Right ventricle myocardium inferior (tissue), 1 donor: ENCODE results near the gene CYB5RL. TPM values are rescaled to one million over a fixed set of nuclear protein-coding genes. Genes with fewer than 3 reads are reported as not detected.
"Not testable (repeated sequence)": the region's sequence is repeated elsewhere in the genome, so short reads cannot be mapped to it uniquely, and the experiment has no call there.

Source experiments
- ATAC-seq: fragments of 200-7000 bp; cut with Tn5 transposase; one replicate; pipeline ENCODE4 v1.9.1; 2020; ENCODE audit warnings: mild to moderate bottlenecking, moderate library complexity
- DNase-seq: peaks from one replicate; pipeline ENCODE4 v3.0.0; 2021; ENCODE audit errors: missing footprints
- intact Hi-C: fragments of 100-400 bp; cut with DNase I; formaldehyde crosslinking; loops from one replicate; pipeline ENCODE4 v1.11.0; 2022
- total RNA-seq: library from RNA; stranded (reverse); fragmentation: NEBNext Ultra II Directional; extraction: Animal tissue kit (Norgen Biotek cat#: 25700); gene quantifications from one replicate; pipeline ENCODE4 v1.2.1, GENCODE V29; 2021
- donor health status: DM: no; HTN: yes; CAD: no; lungs with severe emphysema.

Gene CYB5RL
- total RNA-seq, 1 donor from 2014 or later = 3.9 TPM

DNA sequence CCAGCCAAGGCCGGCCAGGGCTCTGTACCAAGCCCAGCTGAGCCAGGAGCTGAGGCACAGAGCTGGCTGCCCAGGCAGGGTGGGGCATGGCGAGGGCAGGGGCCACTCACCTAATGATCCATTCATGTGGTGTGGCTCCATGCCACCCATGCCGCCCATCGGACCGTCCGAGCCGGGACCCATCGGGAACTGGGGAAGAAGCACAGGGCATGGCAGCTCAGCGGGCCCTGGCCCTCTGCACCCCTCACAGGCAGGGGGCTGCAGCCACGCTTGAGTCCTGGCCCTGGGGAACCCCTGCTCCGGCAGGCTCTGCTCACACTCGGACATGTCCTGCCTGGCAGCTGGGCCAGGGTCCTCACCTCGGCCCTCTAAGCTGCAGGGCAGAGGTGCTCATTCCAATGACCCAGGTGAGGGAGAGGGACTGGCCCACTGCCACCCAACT, 28.8 kb upstream of the CYB5RL start:
- ATAC-seq = peak; percentile 4
- intact Hi-C loops = no loop called here

DNA sequence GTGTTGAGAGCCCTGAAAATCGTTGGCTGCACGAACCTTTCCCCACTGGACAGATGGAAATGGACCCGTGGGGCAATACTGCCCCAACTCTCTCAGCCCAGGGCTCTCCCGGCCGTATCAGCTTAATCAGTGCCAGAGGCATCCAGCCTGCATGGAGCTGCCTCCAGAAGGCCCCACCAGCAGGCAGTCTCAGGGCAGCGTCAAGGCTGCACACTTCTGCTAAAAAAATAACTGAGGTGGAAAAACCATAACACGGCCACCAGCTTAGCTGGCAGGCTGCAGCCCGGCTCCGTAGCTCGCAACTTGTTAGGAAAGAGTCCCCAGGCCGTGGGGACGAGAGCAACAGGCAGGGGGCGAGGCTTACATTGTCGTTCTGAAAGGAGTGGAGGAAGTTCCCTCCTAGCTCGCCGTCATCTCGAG, 28.1 kb upstream of the CYB5RL start:
- ATAC-seq = no peak
- intact Hi-C loops = no loop called here

More for the DNA sequence above, 28.8 kb upstream of the CYB5RL start:
- no peak for DNase-seq

DNA sequence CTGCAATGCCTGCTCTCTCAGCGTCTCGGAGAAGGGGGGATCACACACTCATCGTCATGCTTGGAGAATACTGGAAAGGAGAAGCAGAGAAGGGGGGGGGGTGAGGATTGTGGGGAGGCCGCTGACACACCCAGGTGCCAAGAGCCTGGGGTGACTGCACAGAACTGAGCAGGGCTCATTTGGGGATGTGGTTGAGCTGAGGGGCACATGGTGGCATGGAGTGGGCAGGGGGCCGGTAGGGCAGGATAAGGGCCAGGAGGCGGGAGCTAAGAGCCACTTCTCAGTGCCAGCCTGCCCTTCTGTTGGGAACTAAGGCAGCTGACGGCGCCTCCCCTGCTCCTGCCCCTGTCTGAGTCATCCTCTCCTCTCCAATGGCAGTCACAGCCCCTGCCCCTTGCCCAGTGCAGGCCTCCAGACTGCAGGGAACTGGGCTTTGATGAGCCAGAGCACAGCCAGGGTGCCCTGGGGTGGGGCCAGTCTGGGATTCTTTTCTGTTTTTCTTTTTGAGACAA, 27.3 kb upstream of the CYB5RL start:
- intact Hi-C loops = no loop called here
- no peak for ATAC-seq
- DNase-seq = peak; percentile 51

More for the DNA sequence above, 28.1 kb upstream of the CYB5RL start:
- DNase-seq = peak; percentile 50

DNA sequence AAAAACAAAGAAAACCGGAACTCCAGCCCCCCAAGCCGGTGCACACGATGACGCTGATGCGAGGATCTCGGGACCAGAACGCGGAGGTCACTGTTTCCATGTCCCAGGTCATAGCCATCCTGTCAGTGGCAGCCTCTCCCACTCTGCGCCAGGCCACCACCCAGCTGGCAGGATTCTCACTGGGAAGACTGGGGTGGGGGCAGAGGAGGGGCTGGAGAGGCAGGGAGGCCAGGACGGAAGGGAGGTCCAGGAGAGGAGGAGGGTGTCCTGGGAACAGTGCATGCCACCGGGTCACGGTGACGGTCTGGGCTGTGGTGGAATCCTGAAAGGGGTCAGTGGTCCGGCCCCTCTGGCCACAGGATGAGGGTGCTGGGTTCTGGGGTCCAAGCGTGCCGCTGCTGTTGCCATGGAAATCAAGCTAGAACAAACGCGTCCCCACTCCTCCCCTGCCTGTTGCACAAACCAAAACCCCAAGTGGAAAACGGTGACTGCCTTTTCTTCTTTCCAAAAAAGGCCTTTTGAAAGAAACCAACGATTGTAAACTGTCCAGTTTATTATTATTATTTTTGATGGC, 26.2 kb upstream of the CYB5RL start:
- ATAC-seq = no peak
- intact Hi-C loops = no loop called here
- DNase-seq = peak; percentile 60

DNA sequence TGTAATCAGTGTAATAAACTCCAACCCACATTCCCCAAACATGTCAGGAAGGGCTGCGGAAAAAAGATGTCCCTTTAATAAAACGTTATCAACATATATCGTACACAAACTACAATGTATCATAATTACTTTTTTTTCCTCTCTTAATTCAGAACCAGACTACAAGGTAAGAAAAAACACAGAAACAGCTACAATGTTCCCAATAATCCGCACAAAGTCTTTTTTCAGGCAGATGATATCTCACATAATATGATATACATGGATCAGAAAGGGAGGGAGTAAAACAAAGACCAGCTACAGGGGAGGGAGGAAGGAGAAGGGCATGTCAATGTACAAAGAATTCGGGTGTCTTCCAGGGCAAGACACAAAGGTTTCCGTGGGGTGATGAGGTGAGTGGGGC, 25.5 kb upstream of the CYB5RL start:
- intact Hi-C loops = no loop called here
- ATAC-seq (no peak), DNase-seq (no peak)

DNA sequence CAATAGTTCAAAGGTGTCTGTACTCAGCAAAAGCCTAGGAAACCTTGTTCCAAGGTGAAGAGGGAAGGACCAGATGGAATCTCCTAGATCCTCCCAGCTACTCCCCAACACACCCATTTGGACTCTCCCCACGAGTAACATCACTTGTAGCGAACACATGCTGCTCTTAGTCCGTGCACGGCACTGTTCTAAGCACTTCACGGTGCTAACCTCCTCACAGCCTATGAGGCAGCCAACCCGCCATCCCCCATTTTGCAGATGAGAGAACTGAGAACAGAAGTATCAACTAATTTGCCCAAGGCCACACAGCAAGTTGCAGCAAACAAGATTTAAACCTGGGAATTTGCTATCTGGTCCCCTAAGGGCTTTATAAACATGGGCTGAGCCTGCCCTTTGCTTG, 24.4 kb upstream of the CYB5RL start:
- intact Hi-C loops = no loop called here
- ATAC-seq = no peak
- no peak for DNase-seq

DNA sequence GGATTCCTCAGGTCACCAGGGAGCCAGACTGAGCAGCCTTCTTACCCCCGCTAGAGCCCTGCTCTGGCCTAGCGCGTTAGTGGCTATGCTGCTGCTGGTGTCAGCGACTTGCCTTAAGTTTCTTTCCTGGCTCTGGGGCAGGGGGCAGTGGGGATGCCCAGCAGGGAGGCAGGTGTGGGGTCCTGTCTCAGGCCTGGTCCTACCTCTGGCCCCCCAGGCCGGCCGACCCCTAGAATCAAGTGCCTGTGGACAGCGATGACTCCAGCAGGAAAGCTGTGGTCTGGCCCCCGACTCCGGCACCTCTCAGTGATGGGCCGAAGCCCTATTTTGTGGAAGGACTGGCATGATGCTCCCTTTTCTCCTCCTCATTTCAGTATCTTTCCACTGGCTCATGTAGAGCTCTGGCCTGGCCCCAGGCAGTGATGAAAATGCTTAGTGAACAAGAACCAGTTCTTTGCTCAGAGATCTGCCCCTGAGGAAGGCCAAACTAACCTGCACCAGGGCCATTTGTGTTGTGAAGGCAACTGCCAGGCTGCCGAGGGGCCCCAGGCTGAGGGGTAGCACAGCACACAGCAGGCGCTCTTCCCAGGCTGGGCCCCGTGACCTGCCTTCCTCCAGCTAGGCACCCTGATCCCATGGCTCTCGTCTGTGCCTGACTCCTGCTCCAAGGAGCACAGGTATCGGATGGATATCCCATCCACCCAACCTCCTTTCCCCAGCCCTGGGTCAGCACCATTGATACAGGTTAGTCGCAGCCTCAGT, 23.8 kb upstream of the CYB5RL start:
- intact Hi-C loops = no loop called here
- ATAC-seq (no peak), DNase-seq (peak; percentile 63)

DNA sequence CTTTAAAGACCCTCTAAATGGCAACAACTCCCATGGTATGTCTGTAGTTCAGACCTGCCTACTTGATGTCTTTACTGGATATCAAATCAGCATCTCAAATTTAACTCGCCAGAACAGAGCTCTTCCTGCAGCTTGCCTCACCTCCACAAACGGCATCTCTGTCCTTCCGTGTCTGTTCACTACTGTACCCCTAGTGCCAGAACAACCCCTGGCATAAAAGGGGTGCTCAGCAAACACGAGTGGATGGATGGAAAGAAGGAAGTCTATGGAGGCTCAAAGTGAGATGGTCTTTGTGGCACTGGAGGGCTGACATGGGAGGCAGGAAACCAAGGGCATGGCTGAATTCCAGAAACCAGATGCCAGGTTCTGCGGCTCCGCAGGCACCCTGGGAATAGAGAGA, 22.9 kb upstream of the CYB5RL start:
- ATAC-seq = no peak
- no peak for DNase-seq
- intact Hi-C loops = no loop called here

DNA sequence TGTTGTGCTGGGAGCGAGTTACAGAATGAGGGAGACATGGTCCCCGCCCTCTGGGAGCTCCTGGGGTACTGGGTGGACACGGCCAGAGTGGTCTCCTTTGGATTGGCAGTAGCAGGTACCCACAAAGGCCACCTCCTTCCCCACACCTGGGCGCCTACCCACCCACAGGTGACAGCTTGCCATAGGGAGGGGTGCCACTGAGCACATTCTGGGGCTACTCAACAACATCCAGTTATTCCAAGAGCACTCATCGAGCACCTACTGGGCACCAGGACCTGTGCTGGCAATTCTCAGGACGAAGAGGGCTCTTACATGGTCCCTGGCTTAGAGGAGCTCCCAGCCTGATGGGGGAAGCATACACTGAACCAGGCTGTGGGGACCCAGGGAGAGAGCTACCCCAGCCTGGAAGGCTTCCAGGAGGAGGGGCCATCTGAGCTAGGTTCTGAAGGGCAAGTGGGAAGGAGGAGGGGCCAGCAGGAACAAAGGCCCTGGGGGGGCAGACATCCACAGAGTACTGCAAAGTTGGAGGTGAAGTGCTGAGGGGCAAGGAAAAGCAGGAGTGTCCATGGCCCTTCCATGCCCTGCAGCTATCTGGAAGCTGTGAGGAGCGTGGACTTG, 22.1 kb upstream of the CYB5RL start:
- intact Hi-C loops = no loop called here
- DNase-seq = peak; percentile 43
- ATAC-seq = no peak

DNA sequence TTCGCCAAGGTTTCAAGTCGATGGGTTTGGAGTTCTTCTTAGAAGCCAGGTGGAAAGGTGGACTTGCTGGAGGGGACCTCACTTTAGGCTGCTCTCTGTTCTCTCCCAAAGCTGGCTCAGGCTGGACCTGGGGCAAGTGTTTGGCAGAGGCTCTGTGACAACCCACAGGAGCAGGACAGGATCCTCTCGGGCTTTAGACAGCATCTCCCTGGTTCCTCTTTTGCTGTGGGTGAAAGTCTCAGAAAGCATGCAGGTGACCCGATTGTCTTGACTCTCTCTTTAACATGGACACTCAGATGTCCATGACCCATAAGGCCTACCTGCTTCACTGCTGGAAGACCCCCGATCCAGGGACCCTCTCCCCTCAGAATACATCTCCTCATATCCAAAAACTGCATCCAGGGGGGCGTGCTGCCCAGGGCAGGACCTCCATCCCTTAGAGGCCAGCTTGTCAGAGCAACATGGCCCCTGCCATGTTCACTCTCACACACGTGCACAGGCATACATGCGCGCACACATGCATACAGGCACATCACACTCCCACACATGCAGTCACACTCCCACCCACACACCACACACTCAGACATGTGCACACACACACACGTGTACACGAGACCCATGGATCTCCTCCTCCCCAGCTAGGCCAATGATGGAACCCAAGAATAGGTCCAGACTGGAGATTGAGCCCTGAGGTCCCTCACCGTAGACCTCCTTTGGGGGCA, 21.4 kb upstream of the CYB5RL start:
- intact Hi-C loops = no loop called here
- ATAC-seq = no peak

DNA sequence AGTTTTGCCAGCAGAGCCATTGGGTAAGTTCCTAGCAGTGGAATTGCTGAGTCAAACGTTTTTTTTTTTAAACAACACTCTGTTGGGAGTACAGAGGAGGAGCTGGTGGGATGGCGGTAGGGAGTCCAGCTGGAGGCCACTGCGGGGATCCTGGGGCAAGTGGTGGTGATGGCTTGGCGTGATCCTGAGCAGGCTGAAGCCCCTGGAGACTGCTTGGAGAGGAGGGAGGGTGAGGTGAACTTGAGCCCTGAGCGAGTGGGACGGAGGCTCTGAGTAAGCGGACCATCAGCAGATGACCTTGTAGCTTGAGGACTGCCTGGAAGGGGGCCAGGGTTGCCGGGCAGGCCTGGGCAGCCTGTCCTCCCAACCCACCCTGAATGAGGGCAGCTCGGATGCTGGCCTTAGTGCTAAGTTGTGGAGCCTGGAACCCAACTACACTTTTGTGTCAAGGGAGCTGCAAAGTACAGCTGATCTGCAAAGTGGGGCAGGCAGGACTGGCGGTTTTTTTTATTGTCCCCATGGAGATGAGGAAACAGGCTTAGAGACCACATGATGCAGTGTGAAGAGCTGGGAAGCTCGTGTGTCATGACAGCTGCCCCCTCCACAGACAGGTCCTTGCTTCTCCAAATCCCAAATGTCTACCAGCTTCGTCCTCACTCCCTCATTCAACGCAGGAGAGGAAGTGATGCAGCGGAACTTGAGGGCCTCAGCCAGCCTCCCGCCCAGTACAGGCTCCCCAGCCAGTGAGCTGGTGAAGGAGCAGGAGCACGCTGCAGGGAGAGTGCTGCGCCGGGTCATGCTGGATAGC, 20.4 kb upstream of the CYB5RL start:
- intact Hi-C loops = no loop called here

More for the DNA sequence above, 21.4 kb upstream of the CYB5RL start:
- peak; percentile 46 for DNase-seq

DNA sequence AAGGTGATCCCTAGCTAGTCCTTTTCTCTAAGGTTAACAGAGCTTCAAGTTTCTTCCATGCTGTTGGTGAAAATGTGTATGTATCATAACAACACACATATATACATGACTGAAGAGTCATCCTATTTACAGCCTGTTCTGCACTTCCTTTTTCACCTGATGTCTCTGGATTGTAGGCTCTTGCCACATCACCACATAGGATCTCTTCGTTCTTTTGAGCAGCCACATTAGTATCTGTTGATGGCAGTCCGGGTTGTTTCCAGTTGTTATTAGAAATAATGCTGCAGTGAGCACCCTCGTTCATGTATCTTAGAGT, 19.8 kb upstream of the CYB5RL start:
- DNase-seq (no peak), ATAC-seq (no peak)
- intact Hi-C loops = no loop called here

More for the DNA sequence above, 20.4 kb upstream of the CYB5RL start:
- ATAC-seq = peak; percentile 80
- peak; percentile 83 for DNase-seq

DNA sequence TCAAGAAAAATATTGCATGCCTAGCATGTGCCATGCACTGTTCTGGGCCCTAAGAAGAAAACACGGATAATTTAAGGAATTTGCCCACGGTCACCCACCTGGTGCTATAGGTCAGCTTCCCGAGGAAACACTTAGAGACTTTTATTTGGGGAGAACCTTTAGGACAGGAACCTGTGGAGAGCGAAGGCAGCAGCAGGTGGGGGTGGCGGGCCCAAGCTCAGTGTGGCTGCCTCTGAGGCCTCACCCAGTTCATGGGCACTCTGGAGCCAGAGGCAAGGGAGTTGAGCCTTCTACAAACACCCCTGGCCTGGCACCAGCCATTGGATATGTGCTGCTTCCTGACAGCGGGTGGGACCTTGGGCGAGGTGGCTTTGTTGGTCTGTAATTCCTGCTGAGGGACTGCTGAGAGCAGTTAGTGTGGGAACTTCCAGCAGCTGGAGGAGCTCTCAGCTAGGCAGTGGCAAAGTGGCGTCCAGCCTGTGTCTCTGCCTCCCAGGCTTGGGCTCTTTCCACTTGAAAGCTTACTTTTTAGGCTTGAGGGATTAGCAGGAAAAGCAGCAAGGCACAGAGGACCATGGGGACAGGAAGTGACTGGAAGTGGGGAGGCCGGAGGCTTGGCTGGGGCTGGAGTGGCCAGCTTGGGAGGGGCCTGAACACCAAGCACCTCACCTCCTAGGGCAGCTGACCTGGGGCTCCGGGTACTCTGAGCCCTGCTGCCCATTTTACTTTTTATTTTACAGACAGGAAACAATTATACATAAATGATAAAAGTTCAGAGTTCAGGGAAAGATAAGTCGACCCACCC, 19.3 kb upstream of the CYB5RL start:
- ATAC-seq (no peak), DNase-seq (no peak)
- intact Hi-C loops = no loop called here

DNA sequence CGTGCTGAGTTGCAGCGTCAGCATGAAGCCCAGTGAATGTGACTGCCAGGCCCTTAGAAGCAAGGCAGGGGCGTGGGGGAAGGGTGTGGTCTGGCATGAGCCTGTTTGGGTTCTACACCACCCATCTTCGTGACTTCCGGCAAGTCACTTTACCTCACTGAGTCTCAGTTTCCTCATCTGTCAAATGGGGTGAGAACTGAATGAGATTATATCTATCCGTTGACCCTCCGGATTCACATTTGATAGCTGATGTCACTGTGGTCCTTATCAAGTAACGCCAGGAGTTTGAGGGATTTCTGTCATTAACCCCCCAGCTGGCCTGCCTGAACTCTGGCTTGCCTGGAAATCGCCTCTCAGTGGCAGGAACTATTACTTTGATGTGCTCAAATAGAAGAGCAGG, 15.7 kb upstream of the CYB5RL start:
- ATAC-seq (no peak), DNase-seq (peak; percentile 20)
- intact Hi-C loops = no loop called here

DNA sequence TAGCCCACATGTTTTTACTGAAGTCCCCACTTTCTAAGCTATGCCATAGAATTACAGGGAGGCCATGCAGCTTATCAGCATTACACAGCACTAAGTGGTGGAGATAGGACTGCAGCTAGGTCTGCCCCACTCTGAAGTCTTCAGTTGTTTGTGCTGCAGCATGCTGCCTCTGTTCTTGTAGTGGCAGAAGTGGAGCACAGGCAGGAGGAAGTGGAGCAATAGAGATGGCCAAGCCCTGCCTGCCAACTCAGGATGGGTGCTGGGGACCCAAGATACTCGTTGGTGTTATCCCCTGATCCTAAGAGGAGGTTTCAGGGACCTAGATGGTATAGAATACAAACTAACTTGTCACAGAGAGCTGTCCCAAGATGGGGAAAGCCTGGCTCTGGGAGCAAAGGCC, 13.0 kb upstream of the CYB5RL start:
- no peak for ATAC-seq
- intact Hi-C loops = no loop called here
- peak; percentile 11 for DNase-seq

DNA sequence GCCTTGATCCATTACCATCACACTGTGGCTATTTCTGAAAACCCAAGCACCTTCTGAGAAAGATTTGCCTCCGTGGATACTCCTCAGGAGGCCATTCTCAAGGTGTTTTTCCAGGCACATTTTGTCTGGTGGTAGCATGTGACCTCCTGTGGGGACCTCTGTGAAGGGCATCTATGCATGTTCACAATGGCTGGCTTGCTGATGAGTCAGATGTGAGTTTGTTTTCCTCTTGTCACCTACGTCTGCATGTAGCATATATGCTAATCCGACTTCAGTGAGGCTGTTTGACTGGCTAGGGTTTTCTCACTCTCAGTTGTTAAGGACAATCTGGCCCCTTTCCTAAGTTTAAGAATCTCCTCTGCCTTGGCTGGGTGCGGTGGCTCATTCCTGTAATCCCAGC, 8.1 kb upstream of the CYB5RL start:
- not testable (repeated sequence) for ATAC-seq, DNase-seq
- intact Hi-C loops = loop anchor here (10.0 kb wide), 1 partner anchor 277 kb away; no protein-coding TSS in a partner anchor

DNA sequence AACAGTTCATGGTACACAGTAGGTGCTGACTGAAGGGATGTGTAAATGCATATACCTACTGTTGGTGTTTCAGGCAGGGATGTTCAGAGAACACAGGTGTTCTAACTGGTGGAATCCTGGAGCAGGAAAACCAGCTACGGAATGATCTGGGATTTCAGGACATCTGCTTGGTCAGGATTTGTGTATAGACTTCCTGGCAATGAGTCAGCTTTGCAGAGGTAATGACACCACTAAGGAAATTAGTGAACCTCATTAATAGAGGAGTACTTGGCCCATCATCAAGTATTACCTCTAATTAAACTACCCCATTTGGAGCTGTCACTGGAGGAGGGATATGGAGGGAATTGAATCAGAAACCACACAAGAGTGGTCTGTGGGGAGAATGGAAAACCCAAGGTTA, 7.5 kb upstream of the CYB5RL start:
- DNase-seq (no peak), ATAC-seq (no peak)
- intact Hi-C loops = loop anchor here (10.0 kb wide), 1 partner anchor 278 kb away; no protein-coding TSS in a partner anchor

DNA sequence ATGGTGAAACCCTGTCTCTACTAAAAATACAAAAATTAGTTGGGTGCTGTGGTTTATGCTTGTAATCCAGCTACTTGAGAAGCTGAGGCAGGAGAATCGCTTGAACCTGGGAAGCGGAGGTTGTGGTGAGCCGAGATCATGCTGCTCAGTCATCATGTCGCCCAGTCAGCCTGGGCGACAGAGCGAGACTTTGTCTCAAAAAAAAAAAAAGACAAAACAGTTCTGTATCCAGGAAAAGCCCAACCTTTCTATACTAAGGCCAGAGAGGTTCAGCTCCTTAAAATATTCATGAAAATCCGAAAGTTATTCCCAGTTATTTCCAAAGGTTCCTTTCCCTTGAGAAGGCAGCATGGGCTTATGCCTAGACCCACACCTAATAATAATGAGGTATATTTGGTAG, 4.4 kb upstream of the CYB5RL start:
- intact Hi-C loops = loop anchor here (5.0 to 10.0 kb wide), 2 partner anchors 73 to 281 kb away; no protein-coding TSS in a partner anchor
- DNase-seq (no peak), ATAC-seq (no peak)
